HepG2 (cell line): ENCODE results near the gene ZCCHC24. TPM values are rescaled to one million over a fixed set of nuclear protein-coding genes. Genes with fewer than 3 reads are reported as not detected.
A peak's percentile ranks its signal among the peaks of the same experiment; 100 is the strongest.

Source experiments
- ATAC-seq: fragments of 200-7000 bp; cut with Tn5 transposase; 3 replicates; pipeline ENCODE4 v1.9.1; 2020; ENCODE audit warnings: mild to moderate bottlenecking, moderate library complexity
- BruUV-seq: library from RNA; stranded (reverse); fragments of 400-500 nt; replicated peaks from 2 replicates; lab custom pipeline; 2021; lab: Mats Ljungman, UMichigan
- CTCF ChIA-PET: fragments of 300-600 bp; formaldehyde crosslinking; extraction: SDS; loops from one replicate; lab custom pipeline; 2021; ENCODE audit warnings: low total read pairs, inconsistent platforms, low intra/inter-chr PET ratio; lab: Yijun Ruan, JAX
- POLR2A ChIA-PET: fragments of 350-600 bp; sonication (Branson Sonifier 250); formaldehyde crosslinking; loops from one replicate; lab custom pipeline; 2020; ENCODE audit warnings: antibody characterized with exemption, inconsistent platforms; lab: Yijun Ruan, JAX
- DNase-seq: peaks from one replicate; pipeline ENCODE4 v3.0.0-alpha.2; 2015; ENCODE audit warnings: low spot score
- FAIRE-seq: peaks from 3 replicates; lab custom pipeline; 2011; peaks lifted over from hg19 to GRCh38; lab: Jason Lieb, UNC
- H2AFZ ChIP-seq: one replicate; pipeline ENCODE4 v1.6.1; 2011; ENCODE audit warnings: low read length, inconsistent platforms
- H3K27ac ChIP-seq: fragments of 300-600 bp; 3 replicates; pipeline ENCODE4 v1.8.0; 2011; ENCODE audit warnings: mixed run types, mild to moderate bottlenecking, mixed read lengths, low read length, inconsistent platforms; ENCODE audit not compliant: insufficient read depth; ENCODE audit errors: extremely low read length
- H3K27me3 ChIP-seq, 2 experiments: fragments of 200-600 bp in 1 of 2; 2 replicates in 1 of 2; 3 replicates in 1 of 2; pipeline versions ENCODE4 v1.6.0 to v1.8.0; 2011; ENCODE audit warnings: low read length in 2 of 2, mild to moderate bottlenecking in 2 of 2, moderate library complexity in 2 of 2, inconsistent platforms in 1 of 2; ENCODE audit not compliant: insufficient read depth in 2 of 2, control insufficient read depth in 1 of 2
- H3K36me3 ChIP-seq, 2 experiments: fragments of 200-600 bp in 1 of 2; replicated peaks in 1 of 2; 2 replicates in 1 of 2; 3 replicates in 1 of 2; pipeline versions ENCODE4 v1.5.1 to v1.8.0; 2011; ENCODE audit warnings: low read length in 2 of 2, inconsistent platforms in 1 of 2; ENCODE audit not compliant: insufficient read depth in 2 of 2, control insufficient read depth in 1 of 2
- H3K4me1 ChIP-seq: 2 replicates; pipeline ENCODE4 v1.5.1; 2012; ENCODE audit warnings: low read length, inconsistent platforms; ENCODE audit not compliant: insufficient read depth
- H3K4me2 ChIP-seq: 2 replicates; pipeline ENCODE4 v1.6.0; 2011; ENCODE audit warnings: low read depth, low read length, inconsistent platforms
- H3K4me3 ChIP-seq, 3 experiments: fragments of 200-600 bp in 1 of 3; sonication (generic), shearing (Covaris generic) in 1 of 3; replicated peaks in 1 of 3; 2 replicates each; pipeline ENCODE4 v1.5.1; 2011 to 2016; ENCODE audit warnings: low read length in 3 of 3, inconsistent platforms in 2 of 3, low read depth in 2 of 3, mild to moderate bottlenecking in 2 of 3, control low read depth in 1 of 3, mixed read lengths in 1 of 3; ENCODE audit not compliant: insufficient read depth in 1 of 3
- H3K79me2 ChIP-seq: one replicate; pipeline ENCODE4 v1.6.1; 2011; ENCODE audit warnings: low read length, inconsistent platforms; ENCODE audit not compliant: insufficient read depth
- H3K9ac ChIP-seq: 2 replicates; pipeline ENCODE4 v1.6.0; 2011; ENCODE audit warnings: mild to moderate bottlenecking, low read depth, low read length, inconsistent platforms; ENCODE audit not compliant: insufficient read depth
- H3K9me3 ChIP-seq: 2 replicates; pipeline ENCODE4 v1.5.1; 2012; ENCODE audit warnings: mild to moderate bottlenecking, low read length
- H4K20me1 ChIP-seq: 2 replicates; pipeline ENCODE4 v1.6.0; 2011; ENCODE audit warnings: inconsistent platforms, mild to moderate bottlenecking, low read length, moderate library complexity; ENCODE audit not compliant: insufficient read depth
- ATRX ChIP-seq: sonication (generic); formaldehyde crosslinking; IDR thresholded peaks from 2 replicates; pipeline ENCODE4 v1.4.0; 2020; ENCODE audit warnings: missing genetic modification reagents, borderline replicate concordance
- EEA1 ChIP-seq: sonication (generic); formaldehyde crosslinking; IDR thresholded peaks from 2 replicates; pipeline ENCODE4 v1.5.1; 2020; ENCODE audit warnings: mild to moderate bottlenecking, missing genetic modification reagents, borderline replicate concordance
- EED ChIP-seq: sonication (generic); formaldehyde crosslinking; IDR thresholded peaks from 2 replicates; pipeline ENCODE4 v1.5.0; 2020; ENCODE audit warnings: mild to moderate bottlenecking, missing genetic modification reagents
- IRX3 ChIP-seq: sonication (generic); formaldehyde crosslinking; IDR thresholded peaks from 2 replicates; pipeline ENCODE4 v1.8.1; 2023; ENCODE audit warnings: mild to moderate bottlenecking, low read depth, missing genetic modification reagents, borderline replicate concordance
- MEIS2 ChIP-seq: sonication (generic); formaldehyde crosslinking; IDR thresholded peaks from 2 replicates; pipeline ENCODE4 v1.9.0; 2021; ENCODE audit warnings: mild to moderate bottlenecking, missing genetic modification reagents
- POLR2AphosphoS2 ChIP-seq: IDR thresholded peaks from 2 replicates; pipeline ENCODE4 v1.6.1; 2011; ENCODE audit warnings: low read depth, low read length, improper control_type of control experiment
- SETDB1 ChIP-seq: sonication (generic); formaldehyde crosslinking; IDR thresholded peaks from 2 replicates; pipeline ENCODE4 v1.5.1; 2020; ENCODE audit warnings: missing genetic modification reagents, mild to moderate bottlenecking, borderline replicate concordance
- THAP7 ChIP-seq: sonication (generic); formaldehyde crosslinking; IDR thresholded peaks from 2 replicates; pipeline ENCODE4 v1.8.1; 2023; ENCODE audit warnings: mild to moderate bottlenecking, missing genetic modification reagents
- ZNF18 ChIP-seq: sonication (generic); formaldehyde crosslinking; IDR thresholded peaks from 2 replicates; pipeline ENCODE4 v1.8.0; 2022; ENCODE audit warnings: mild to moderate bottlenecking, missing genetic modification reagents; ENCODE audit not compliant: insufficient replicate concordance
- ZNF547 ChIP-seq: sonication (generic); formaldehyde crosslinking; IDR thresholded peaks from 2 replicates; pipeline ENCODE4 v1.5.1; 2020; ENCODE audit warnings: mild to moderate bottlenecking, missing genetic modification reagents
- ZNF629 ChIP-seq: sonication (generic); formaldehyde crosslinking; conservative IDR thresholded peaks from 2 replicates; pipeline ENCODE4 v1.5.0; 2020; ENCODE audit warnings: missing genetic modification reagents
- ZNF703 ChIP-seq: sonication (generic); formaldehyde crosslinking; IDR thresholded peaks from 2 replicates; pipeline ENCODE4 v1.5.1; 2020; ENCODE audit warnings: missing genetic modification reagents, mild to moderate bottlenecking, moderate library complexity, borderline replicate concordance
- ZNF768 ChIP-seq: sonication (generic); formaldehyde crosslinking; IDR thresholded peaks from 2 replicates; pipeline ENCODE4 v1.4.0; 2020; ENCODE audit warnings: missing genetic modification reagents
- ZNF891 ChIP-seq: sonication (generic); formaldehyde crosslinking; IDR thresholded peaks from 2 replicates; pipeline ENCODE4 v1.5.0; 2020; ENCODE audit warnings: mild to moderate bottlenecking, missing genetic modification reagents
- WGBS: methylation state at CpG from one replicate; pipeline ENCODE4 v1.1.6; 2017; ENCODE audit warnings: low lambda C conversion rate; 5-methylcytosine and 5-hydroxymethylcytosine counted together
- in situ Hi-C: cut with HindIII; loops from 2 replicates; pipeline ENCODE4 v1.10.0; 2017; ENCODE audit warnings: low pct_unique_long_range_greater_than_20kb; ENCODE audit not compliant: extremely low pct_ligation_motif_present
- intact Hi-C: fragments of 100-400 bp; cut with micrococcal nuclease; formaldehyde crosslinking; loops from one replicate; pipeline ENCODE4 v1.10.0; 2022; ENCODE audit not compliant: unreplicated experiment
- polyA plus RNA-seq, 8 experiments: library from polyadenylated mRNA; depleted of rRNA in 3 of 8; stranded (reverse) in 7 of 8; unstranded in 1 of 8; fragments of >200 nt; fragmentation: Illumina TruSeq in 4 of 8; extraction: Trizol in 4 of 8; gene quantifications; 2 replicates each; pipeline versions ENCODE4 v1.2.1 to v1.2.3, GENCODE V29; 2011 to 2016; ENCODE audit warnings: low read depth in 4 of 8, missing spikeins in 1 of 8, mixed read lengths in 1 of 8; ENCODE audit not compliant: insufficient read depth in 1 of 8
- total RNA-seq, 5 experiments: library from RNA; depleted of rRNA; stranded (reverse); fragments of >200 nt; fragmentation: Illumina TruSeq; extraction: Trizol; gene quantifications; 2 replicates each; pipeline ENCODE4 v1.2.3, GENCODE V29; 2016; ENCODE audit warnings: low read depth in 1 of 5

The ZCCHC24 gene
- total and polyA plus RNA-seq, 2 of the 13 experiments (the other 11 are each of a cell fraction or from before 2014, with no cell fraction given), result 3.1 to 7.9 TPM

GRCh38 chr10:79437111-79437814 is 8.2 kb downstream of the ZCCHC24 start:
- Histone ChIP-seq H3K4me2 (no peak overlapping the region), H3K27me3 (no peaks in the 10 kb centered on the region)
- 0 out of 2 replicates have a peak, but pooled peaks have one; percentile 13 for TF ChIP-seq ZNF768 (CRISPR knock-in tag)
- no peak for TF ChIP-seq MEIS2 (CRISPR knock-in tag)
- no peak for TF ChIP-seq IRX3 (CRISPR knock-in tag)
- TF ChIP-seq ZNF629 (CRISPR knock-in tag), result 0 out of 2 replicates have a peak, but pooled peaks have one; percentile 28
- TF ChIP-seq, all 625 proteins: peak for 2
- no TSS peak for BruUV-seq
- in situ Hi-C loops, result no loop called here
- Histone ChIP-seq H3K4me3 (no peak overlapping the region), H4K20me1 (no peaks in the 10 kb centered on the region), H3K9me3 (no peaks in the 10 kb centered on the region), H3K9ac (no peak overlapping the region), H2AFZ (no peak overlapping the region), H3K4me1 (peaks cover 32% of the 10 kb centered on the region), H3K79me2 (no peaks in the 10 kb centered on the region), H3K36me3 (no peaks in the 10 kb centered on the region; a peak in 1 of 5 replicates), H3K27ac (no peak overlapping the region)
- WGBS, result 85% methylated on average over 9 of the region's 12 CpGs
- DNase-seq (no peak), ATAC-seq (no peak), FAIRE-seq (no peak)
- ChIA-PET POLR2A (no interaction called here), CTCF (no interaction called here)
- intact Hi-C loops, result no loop called here

- FAIRE-seq, result no peak
- 82% methylated on average over 2 of the region's 2 CpGs for WGBS
- H3K27ac ChIP-seq, result no peak overlapping the region
- CTCF ChIA-PET, result no interaction called here
- H3K9ac ChIP-seq, result no peak overlapping the region
- H4K20me1 ChIP-seq, result no peaks in the 10 kb centered on the region
- no peak overlapping the region for H3K4me3 ChIP-seq
- in situ Hi-C loops (no loop called here), intact Hi-C loops (no loop called here)
- BruUV-seq, result no TSS peak
- no peak for DNase-seq
- no peak overlapping the region for H2AFZ ChIP-seq
- no peak for TF ChIP-seq EEA1 (CRISPR knock-in tag)
- TF ChIP-seq ZNF891 (CRISPR knock-in tag), result no peak
- no peak for TF ChIP-seq ZNF703 (CRISPR knock-in tag)
- TF ChIP-seq IRX3 (CRISPR knock-in tag), result no peak
- no peak for TF ChIP-seq EED (CRISPR knock-in tag)
- no peak for TF ChIP-seq POLR2AphosphoS2
- TF ChIP-seq ATRX (CRISPR knock-in tag), result no peak
- TF ChIP-seq SETDB1 (CRISPR knock-in tag), result no peak
- TF ChIP-seq THAP7 (CRISPR knock-in tag), result no peak
- no peak for TF ChIP-seq ZNF18 (CRISPR knock-in tag)
- no peak for TF ChIP-seq ZNF547 (CRISPR knock-in tag)
- H3K36me3 ChIP-seq, result no peaks in the 10 kb centered on the region; a peak in 1 of 5 replicates
- H3K9me3 ChIP-seq, result no peaks in the 10 kb centered on the region
- no peaks in the 10 kb centered on the region for H3K27me3 ChIP-seq
- no peak for ATAC-seq
- peaks cover 37% of the 10 kb centered on the region for H3K4me1 ChIP-seq
- no peak overlapping the region for H3K4me2 ChIP-seq
- POLR2A ChIA-PET, result no interaction called here
- H3K79me2 ChIP-seq, result no peaks in the 10 kb centered on the region
Observed at GRCh38 chr10:79436850-79437103, 8.6 kb downstream of the ZCCHC24 start.
